Measurements from ENCODE around the gene GBX1. TPM values are rescaled to one million over a fixed set of nuclear protein-coding genes. Genes with fewer than 3 reads are reported as not detected.

GBX1 gene
- total RNA-seq, 2 experiments from 2014 or later, result not detected

DNA sequence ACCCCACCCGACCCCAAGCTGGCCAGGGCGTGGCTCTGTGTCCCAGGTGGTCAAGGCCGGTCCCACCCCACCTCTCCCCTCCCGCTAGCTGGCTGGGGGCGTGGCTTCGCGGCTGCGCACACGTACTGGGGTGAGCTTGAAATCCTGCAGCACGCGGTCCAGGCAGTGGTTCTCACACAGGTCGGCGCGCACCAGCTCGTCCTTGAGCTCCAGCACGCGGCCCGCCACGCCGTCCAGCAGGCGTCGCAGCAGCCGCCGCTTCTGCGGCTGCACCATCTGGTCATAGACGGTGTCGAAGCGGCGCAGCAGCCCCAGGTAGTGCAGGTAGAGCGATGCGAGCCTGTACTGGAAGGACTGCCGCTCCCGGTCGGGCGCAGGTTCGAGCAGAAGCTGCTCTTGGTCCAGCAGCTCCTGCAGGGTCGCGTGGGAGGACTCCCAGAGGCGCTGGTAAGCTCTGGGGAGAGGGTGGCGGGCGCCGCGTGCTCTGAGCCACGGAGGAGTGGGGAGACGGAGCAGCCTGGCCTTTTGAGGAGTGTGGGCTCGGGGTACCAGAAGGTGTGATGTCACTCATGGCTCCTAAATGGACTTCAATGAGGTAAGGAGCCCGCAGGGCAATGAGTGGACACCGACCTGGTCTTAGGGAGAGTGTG lies 37.0 kb upstream of the GBX1 start:
- peaks cover 23% of the 10 kb centered on the region for H3K27me3 Mint-ChIP-seq
- peaks cover 25% of the 10 kb centered on the region for H3K4me1 Mint-ChIP-seq
- no peak overlapping the region for H3K27ac Mint-ChIP-seq
- H3K4me3 Mint-ChIP-seq, result no peak overlapping the region
- no peaks in the 10 kb centered on the region for H3K9me3 Mint-ChIP-seq
- ChIA-PET POLR2A (no interaction called here), CTCF (interaction anchor here (0.7 to 1.3 kb wide), 3 partner anchors 9 to 36 kb away, joined by 3 read pairs; no protein-coding TSS in a partner anchor)
- no peaks in the 10 kb centered on the region for H3K36me3 Mint-ChIP-seq (ENCODE audit: low read depth)
- DNase-seq, result no peak

DNA sequence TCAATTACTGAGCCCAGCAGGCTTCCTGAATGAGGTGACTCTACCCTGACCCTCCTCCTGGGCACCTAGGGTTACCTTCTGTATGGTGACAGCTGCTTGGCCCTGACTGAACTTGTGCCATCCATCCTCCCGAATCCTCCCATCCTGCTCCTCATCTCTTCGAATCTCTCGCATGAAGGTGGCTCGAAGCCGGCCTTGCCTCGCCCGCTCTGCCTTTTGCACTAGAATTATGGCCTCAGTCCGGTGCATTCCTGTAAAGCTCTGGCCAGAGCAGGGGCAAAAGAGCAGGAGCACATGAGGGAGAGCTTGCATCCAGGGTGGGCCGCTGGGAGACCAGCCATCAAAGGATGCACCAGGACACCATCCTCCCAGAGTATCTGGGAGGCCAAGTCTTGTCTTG lies 35.3 kb upstream of the GBX1 start:
- Mint-ChIP-seq H3K9me3 (no peaks in the 10 kb centered on the region), H3K4me3 (no peak overlapping the region), H3K36me3 (ENCODE audit: low read depth) (no peaks in the 10 kb centered on the region), H3K4me1 (peaks cover 18% of the 10 kb centered on the region), H3K27ac (no peak overlapping the region), H3K27me3 (peaks cover 23% of the 10 kb centered on the region)
- CTCF ChIA-PET, result no interaction called here
- POLR2A ChIA-PET, result no interaction called here
- DNase-seq, result no peak

DNA sequence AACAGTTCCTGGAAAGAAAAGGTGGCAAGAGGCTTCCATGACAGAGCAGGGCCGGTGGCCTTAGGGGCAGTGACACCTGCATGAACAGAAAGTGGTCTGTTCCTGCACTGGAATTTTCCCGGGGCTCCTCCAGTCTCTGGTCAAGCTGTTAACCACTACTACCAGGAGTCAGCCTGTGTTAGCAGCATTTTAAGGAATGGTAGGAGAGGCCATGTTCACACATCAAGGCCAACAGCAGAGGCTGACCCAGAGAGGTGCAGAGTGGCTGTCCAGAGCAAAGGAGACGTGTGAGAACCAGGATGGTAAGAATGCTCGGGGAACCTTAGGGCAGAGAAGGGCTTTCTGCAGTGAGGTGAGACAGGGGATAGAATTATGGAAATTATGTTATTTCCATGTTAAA lies 34.3 kb upstream of the GBX1 start:
- Mint-ChIP-seq H3K27me3 (peaks cover 23% of the 10 kb centered on the region), H3K36me3 (ENCODE audit: low read depth) (no peaks in the 10 kb centered on the region), H3K4me1 (peaks cover 8% of the 10 kb centered on the region), H3K4me3 (no peak overlapping the region), H3K9me3 (no peaks in the 10 kb centered on the region), H3K27ac (no peak overlapping the region)
- ChIA-PET POLR2A (no interaction called here), CTCF (no interaction called here)
- DNase-seq, result no peak

DNA sequence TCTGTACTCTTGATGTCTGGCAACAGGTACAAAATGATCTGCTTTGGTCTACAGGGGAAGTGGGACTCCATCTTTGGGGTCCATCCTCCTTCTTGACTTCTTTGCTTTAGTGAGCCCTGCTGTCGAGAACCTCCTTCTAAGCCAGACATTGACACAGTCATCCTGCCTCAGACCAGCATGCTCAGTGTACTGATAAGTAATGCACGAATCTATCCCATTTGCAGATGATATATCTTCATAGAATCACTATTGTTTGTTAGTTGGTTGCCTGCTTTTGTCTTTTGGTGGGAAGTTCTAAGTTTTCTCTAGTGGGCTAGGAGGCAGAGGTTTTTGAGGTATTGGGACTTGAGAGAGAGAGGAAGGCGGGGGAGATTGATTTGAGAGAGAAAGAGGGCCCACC lies 33.9 kb upstream of the GBX1 start:
- ChIA-PET CTCF (no interaction called here), POLR2A (no interaction called here)
- peaks cover 21% of the 10 kb centered on the region for H3K27me3 Mint-ChIP-seq
- H3K27ac Mint-ChIP-seq, result no peak overlapping the region
- no peak for DNase-seq
- no peaks in the 10 kb centered on the region for H3K36me3 Mint-ChIP-seq (ENCODE audit: low read depth)
- H3K4me3 Mint-ChIP-seq, result no peak overlapping the region
- peaks cover 4% of the 10 kb centered on the region for H3K4me1 Mint-ChIP-seq
- H3K9me3 Mint-ChIP-seq, result no peaks in the 10 kb centered on the region

DNA sequence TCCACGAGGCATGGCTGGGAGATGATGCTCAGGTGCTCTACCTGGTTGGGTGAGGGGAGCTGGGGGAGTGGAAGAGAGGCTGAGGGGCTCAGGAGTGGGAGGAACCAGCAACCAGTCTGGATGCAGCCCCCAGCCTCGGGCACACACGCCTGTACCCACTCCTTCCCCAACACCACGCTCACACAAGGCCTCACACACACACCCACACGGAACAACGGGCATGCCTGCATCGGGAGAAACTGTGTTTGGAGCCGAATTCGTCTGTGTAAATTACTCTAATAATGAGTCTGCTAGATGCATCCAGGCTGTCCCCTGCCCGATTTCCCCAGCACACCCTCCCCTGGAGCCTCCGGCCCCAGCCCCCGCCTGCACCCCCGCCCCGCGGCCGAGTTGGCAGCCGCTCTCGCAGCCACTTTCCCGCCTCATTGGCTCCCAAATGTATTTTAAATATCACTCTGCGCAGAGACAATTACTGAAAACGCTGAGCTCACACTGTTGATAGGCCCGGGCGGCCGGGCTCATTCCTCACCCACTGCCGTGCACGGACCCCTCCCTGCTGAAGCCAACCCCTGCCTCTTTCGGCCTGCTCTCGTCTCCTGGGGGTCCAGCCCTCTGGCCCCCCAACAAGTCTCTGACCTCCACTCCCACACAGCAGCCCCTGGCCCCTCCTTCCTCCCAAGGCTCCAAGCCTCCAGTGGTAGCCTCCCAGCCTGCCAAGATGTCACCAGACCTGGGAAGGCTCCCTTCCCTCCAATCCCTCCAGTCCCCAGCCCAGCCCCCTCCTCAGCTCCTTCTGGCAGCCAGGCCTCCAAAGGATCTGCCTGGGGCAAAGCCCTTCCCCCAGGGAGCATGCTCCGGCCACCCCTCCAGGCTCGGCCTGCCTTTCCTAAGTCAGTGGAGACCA lies 31.7 kb upstream of the GBX1 start:
- Mint-ChIP-seq H3K4me3 (no peak overlapping the region), H3K27ac (no peak overlapping the region), H3K27me3 (peaks cover 15% of the 10 kb centered on the region), H3K4me1 (peaks cover 3% of the 10 kb centered on the region), H3K36me3 (ENCODE audit: low read depth) (no peaks in the 10 kb centered on the region), H3K9me3 (no peaks in the 10 kb centered on the region)
- ChIA-PET CTCF (no interaction called here), POLR2A (no interaction called here)
- no peak for DNase-seq

DNA sequence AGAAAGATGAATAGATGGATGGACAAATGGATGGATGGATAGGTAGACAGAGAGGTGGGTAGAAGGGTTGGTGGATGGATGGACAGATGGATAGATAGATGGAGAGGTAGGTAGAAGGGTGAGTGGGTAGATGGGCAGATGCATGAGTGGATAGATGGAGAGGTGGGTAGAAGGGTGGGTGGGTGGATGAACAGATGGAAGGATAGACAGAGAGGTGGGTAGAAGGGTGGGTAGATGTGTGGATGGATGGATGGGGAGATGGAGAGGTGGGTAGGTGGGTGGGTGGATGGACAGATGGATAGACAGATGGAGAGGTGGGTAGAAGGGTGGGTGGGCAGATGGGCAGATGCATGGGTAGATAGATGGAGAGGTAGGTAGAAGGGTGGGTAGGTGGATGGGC lies 30.4 kb upstream of the GBX1 start:
- Mint-ChIP-seq H3K36me3 (ENCODE audit: low read depth) (no peaks in the 10 kb centered on the region), H3K9me3 (no peaks in the 10 kb centered on the region), H3K27me3 (peaks cover 15% of the 10 kb centered on the region), H3K27ac (no peak overlapping the region), H3K4me1 (peaks cover 5% of the 10 kb centered on the region), H3K4me3 (no peak overlapping the region)
- CTCF ChIA-PET, result no interaction called here
- DNase-seq, result no peak
- POLR2A ChIA-PET, result no interaction called here

DNA sequence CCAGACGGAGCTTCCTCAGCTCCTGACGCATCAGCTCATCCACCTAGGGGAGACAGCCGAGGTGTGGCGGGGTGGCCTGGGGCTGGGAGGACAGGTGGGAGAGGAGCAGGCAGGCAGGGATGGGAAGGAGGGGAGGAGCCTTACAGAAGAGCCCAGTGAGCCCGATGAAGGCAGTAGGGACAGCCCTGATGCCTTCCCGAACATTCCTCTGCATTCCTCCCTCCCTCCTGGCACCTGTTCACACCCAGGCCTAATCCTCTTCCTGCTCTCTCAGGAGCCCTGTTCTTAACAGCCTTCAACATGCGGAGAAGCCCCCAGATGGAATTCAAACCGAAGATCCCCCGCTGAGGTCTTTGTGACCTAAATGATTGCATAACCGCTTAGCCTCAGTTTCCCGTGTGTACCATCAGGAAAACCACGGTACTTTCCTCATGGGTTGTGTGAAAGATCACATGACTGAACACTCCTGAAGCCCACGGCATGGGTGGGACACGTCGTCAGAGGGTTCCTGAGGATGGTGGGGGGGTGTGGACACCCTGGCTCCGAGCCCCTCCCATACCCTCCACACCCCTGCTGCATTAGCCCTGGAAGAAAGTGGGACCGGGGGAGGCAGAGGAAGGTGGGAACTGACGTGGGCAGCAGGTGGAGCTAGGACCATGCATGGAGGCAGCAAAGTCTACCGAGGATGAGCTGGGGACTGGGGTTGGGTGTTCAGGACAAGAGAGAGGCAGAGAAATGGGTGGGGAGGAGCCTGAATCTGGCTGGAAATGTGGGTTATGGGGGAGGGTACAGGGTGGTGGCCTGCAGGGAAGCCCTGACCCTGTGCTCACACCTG lies 28.3 kb upstream of the GBX1 start:
- DNase-seq, result no peak
- Mint-ChIP-seq H3K36me3 (ENCODE audit: low read depth) (no peaks in the 10 kb centered on the region), H3K4me3 (no peak overlapping the region), H3K27me3 (peaks cover 6% of the 10 kb centered on the region), H3K9me3 (no peaks in the 10 kb centered on the region), H3K27ac (no peak overlapping the region), H3K4me1 (peaks cover 5% of the 10 kb centered on the region)
- POLR2A ChIA-PET, result no interaction called here
- CTCF ChIA-PET, result interaction anchor here (0.7 to 1.5 kb wide), 3 partner anchors 9 to 72 kb away, joined by 3 read pairs; no protein-coding TSS in a partner anchor

DNA sequence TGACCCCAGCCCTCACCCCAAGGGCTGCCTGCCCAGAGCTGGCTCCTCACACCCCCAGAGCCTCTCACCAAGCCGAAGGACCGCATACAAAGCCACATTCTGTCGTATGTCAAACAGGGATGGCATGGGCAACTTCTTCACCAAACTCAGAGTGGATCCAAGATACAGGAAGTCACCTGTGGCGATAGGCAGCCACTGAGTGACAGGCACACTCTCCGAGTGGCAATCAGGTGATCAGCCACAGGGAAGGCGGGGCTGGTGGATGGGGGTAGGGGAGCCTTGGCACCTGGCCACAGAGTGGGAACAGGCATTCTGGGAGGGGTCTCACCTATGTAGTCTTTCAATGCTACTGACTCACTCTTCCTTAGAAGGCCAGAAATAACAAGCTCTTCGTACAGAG lies 26.7 kb upstream of the GBX1 start:
- CTCF ChIA-PET, result interaction anchor here (1.5 kb wide), 1 partner anchor 70 kb away, joined by 3 read pairs; no protein-coding TSS in a partner anchor
- peaks cover 11% of the 10 kb centered on the region for H3K27me3 Mint-ChIP-seq

DNA sequence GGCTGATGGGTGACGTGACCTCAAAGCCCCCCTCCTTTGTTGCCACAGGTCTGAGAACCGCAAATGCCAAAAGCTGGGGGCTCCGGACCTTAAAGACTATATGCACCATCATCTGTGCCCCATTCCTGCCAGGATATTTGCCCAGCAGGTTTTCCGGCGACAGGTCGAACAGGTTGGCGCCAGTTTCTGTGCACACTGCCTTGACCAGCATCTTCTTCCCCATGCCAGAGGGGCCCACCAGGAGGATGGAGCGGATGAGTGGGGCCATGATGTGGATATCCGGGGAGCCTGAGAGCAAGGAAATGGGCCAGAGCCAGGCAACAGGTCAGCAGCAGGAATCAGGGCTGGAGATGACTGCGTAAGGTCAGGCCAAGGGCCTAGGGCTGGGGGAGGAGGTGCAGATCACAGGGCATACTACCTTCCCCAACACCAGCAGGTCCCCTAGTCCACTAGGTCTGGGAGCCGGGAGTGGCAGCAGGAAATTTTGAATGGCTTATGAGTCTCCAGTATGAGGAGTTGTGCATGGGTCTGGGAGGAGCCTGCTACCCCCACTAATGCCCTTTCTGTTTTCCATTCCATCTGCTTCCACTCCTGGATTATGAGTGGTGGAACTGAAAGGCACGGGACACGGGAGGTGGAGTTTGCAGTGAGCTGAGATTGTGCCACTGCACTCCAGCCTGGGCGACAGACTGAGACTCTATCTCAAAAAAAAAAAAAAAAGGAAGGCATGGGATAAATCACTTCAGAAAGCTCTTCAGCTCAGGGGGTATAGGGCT lies 25.9 kb upstream of the GBX1 start:
- Mint-ChIP-seq H3K4me1 (peaks cover 5% of the 10 kb centered on the region), H3K4me3 (no peak overlapping the region), H3K36me3 (ENCODE audit: low read depth) (no peaks in the 10 kb centered on the region), H3K27ac (no peak overlapping the region), H3K9me3 (no peaks in the 10 kb centered on the region), H3K27me3 (peaks cover 15% of the 10 kb centered on the region)
- DNase-seq, result no peak
- ChIA-PET POLR2A (no interaction called here), CTCF (no interaction called here)

More for the DNA sequence above, 26.7 kb upstream of the GBX1 start:
- peak; percentile 11 for DNase-seq
- H3K27ac Mint-ChIP-seq, result no peak overlapping the region
- peaks cover 5% of the 10 kb centered on the region for H3K4me1 Mint-ChIP-seq
- POLR2A ChIA-PET, result no interaction called here
- H3K36me3 Mint-ChIP-seq (ENCODE audit: low read depth), result no peaks in the 10 kb centered on the region
- no peak overlapping the region for H3K4me3 Mint-ChIP-seq
- H3K9me3 Mint-ChIP-seq, result no peaks in the 10 kb centered on the region

DNA sequence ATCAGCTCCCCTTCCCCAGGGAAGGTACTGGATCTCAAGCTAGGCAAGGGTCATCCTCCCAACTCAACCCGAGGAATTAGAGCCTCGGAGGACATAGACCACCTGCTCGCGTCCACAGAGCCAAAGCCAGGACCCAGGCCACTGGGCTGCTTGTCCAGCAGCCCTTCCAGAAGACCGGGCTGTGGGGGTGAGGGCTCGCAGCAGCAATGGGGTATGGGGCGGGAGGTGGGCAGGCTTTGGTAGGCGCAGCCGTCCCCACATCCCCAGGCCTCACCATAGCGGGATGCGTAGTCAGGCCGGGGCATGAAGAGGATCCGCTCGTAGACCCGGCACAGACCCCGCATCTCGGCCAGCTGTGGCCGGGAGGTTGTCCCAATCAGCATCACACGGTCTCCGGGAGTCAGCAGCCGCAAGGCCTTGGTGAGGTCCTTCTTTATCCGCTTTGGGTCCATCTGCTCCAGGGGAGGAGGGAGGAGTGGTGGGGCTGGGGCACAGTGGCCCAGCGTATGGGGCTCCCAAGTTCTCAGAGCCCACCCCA lies 24.6 kb upstream of the GBX1 start:
- ChIA-PET POLR2A (no interaction called here), CTCF (no interaction called here)
- Mint-ChIP-seq H3K27ac (no peak overlapping the region), H3K36me3 (ENCODE audit: low read depth) (no peaks in the 10 kb centered on the region), H3K4me1 (peaks cover 5% of the 10 kb centered on the region), H3K9me3 (no peaks in the 10 kb centered on the region), H3K27me3 (peaks cover 15% of the 10 kb centered on the region), H3K4me3 (no peak overlapping the region)
- DNase-seq, result no peak

DNA sequence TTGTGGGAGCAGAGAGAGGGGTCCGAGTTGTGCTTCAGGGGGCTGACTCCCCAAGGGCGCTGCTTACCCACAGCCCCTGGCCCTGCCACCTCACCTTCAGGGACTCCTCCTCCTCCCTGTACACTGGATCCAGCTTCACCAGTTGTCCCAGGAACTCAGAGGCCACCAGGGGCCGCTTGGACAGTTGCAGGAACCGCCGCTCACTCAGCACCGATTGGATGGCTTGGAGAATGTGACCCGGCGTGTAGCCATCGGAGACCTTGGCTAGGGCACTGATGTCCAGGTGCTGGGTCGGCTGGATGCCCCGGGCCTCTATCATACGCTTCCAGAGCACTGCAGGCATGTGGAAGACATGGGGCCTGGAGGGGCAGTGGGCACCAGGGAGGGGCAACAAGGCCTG lies 24.1 kb upstream of the GBX1 start:
- POLR2A ChIA-PET, result no interaction called here
- DNase-seq, result no peak

DNA sequence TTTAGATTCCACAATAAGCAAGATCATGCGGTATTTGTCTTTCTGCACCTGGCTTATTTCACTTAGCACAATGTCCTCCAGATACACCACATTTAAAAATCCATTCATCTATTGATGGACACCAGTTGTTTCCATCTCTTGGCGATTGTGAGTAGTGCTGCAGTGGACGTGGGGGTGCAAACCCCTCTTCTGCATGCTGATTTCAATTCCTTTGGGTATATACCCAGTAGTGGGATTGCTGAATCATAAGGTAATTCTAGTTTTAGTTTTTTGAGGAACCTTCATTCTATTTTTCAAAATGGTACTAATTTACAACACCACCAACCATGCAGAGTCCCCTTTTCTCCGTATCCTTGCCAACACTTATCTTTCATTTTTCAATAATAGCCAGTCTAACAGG lies 21.5 kb upstream of the GBX1 start:
- Mint-ChIP-seq H3K4me3 (no peak overlapping the region), H3K9me3 (no peaks in the 10 kb centered on the region), H3K27ac (no peak overlapping the region), H3K36me3 (ENCODE audit: low read depth) (no peaks in the 10 kb centered on the region), H3K27me3 (peaks cover 9% of the 10 kb centered on the region), H3K4me1 (peaks cover under 1% of the 10 kb centered on the region)
- CTCF ChIA-PET, result no interaction called here
- DNase-seq, result no peak
- POLR2A ChIA-PET, result no interaction called here

More for the DNA sequence above, 24.1 kb upstream of the GBX1 start:
- no peaks in the 10 kb centered on the region for H3K36me3 Mint-ChIP-seq (ENCODE audit: low read depth)
- H3K27me3 Mint-ChIP-seq, result peaks cover 15% of the 10 kb centered on the region
- CTCF ChIA-PET, result no interaction called here
- no peak overlapping the region for H3K4me3 Mint-ChIP-seq
- H3K27ac Mint-ChIP-seq, result no peak overlapping the region
- no peaks in the 10 kb centered on the region for H3K9me3 Mint-ChIP-seq
- peaks cover 5% of the 10 kb centered on the region for H3K4me1 Mint-ChIP-seq

Data from activated CD4-positive, alpha-beta T cell treated with anti-CD3 and anti-CD28 coated beads, Interleukin-2, amount 10 ng/mL, durations not matched to agents 7 days and 5 days (primary cell).